Measurements from ENCODE around the gene KIRREL3. TPM values are rescaled to one million over a fixed set of nuclear protein-coding genes. Genes with fewer than 3 reads are reported as not detected.

The KIRREL3 gene
- total RNA-seq, 1 experiment from 2014 or later: 0.44 TPM

DNA sequence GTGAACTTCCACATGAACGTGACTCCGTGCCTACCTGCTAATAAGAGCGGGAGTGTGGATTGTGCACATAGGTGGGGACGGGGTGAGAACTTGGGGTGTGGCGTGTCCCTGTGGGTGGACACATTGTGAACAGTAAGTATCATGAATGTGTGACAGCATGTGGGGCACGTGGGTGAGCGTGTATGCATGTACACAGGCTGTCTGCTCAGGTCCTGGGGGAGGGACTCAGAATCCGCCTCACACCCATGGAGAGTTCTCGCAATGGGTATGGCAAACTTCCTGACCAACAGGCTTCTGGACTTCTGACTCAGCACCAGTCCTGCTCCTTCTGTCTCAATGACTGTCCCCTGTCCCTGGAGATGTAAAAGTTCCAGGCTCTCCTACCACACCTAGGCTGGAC, 422.1 kb downstream of the KIRREL3 start:
- no peaks in the 10 kb centered on the region for H3K4me1 ChIP-seq (ENCODE audit: insufficient read depth, low read length)
- BruUV-seq (replicated peaks): no TSS peak
- no peak overlapping the region for H3K9ac ChIP-seq (ENCODE audit: low read length)
- H3K9me3 ChIP-seq (ENCODE audit: low read length): no peaks in the 10 kb centered on the region
- H3K27me3 ChIP-seq (ENCODE audit: low read length): peaks cover 63% of the 10 kb centered on the region
- H3K4me3 ChIP-seq (ENCODE audit: low read length): no peak overlapping the region
- intact Hi-C loops (cut with micrococcal nuclease): no loop called here
- ChIA-PET POLR2A (ENCODE audit: unreplicated experiment) (no interaction called here), CTCF (no interaction called here)
- H3K27ac ChIP-seq (ENCODE audit: low read length): no peak overlapping the region
- H3K36me3 ChIP-seq (ENCODE audit: low read depth, low read length): no peaks in the 10 kb centered on the region
- H3K79me2 ChIP-seq (ENCODE audit: low read length): no peaks in the 10 kb centered on the region
- DNase-seq: no peak
- no peak overlapping the region for H2AFZ ChIP-seq (ENCODE audit: low read length)
- H3K9me2 ChIP-seq (replicated peaks; ENCODE audit: low read length): no peaks in the 10 kb centered on the region
- TF ChIP-seq, protein P1, sequence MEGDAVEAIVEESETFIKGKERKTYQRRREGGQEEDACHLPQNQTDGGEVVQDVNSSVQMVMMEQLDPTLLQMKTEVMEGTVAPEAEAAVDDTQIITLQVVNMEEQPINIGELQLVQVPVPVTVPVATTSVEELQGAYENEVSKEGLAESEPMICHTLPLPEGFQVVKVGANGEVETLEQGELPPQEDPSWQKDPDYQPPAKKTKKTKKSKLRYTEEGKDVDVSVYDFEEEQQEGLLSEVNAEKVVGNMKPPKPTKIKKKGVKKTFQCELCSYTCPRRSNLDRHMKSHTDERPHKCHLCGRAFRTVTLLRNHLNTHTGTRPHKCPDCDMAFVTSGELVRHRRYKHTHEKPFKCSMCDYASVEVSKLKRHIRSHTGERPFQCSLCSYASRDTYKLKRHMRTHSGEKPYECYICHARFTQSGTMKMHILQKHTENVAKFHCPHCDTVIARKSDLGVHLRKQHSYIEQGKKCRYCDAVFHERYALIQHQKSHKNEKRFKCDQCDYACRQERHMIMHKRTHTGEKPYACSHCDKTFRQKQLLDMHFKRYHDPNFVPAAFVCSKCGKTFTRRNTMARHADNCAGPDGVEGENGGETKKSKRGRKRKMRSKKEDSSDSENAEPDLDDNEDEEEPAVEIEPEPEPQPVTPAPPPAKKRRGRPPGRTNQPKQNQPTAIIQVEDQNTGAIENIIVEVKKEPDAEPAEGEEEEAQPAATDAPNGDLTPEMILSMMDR (conservative IDR thresholded peaks at IDR 0.05; ENCODE audit: low read depth, low read length): no peak
- TF ChIP-seq EZH2 (IDR thresholded peaks at IDR 0.05; ENCODE audit: low read length, unreplicated experiment): no peak
- H3K4me2 ChIP-seq (ENCODE audit: low read length): no peak overlapping the region
- ATAC-seq: no peak
- H4K20me1 ChIP-seq (ENCODE audit: low read length): no peaks in the 10 kb centered on the region
- H3F3A ChIP-seq (ENCODE audit: low read length, unreplicated experiment): no peaks in the 10 kb centered on the region

GRCh38 chr11:126578021-126578420, 422.5 kb downstream of the KIRREL3 start:
- H3K9ac ChIP-seq (ENCODE audit: low read length): no peak overlapping the region
- ATAC-seq (no peak), DNase-seq (no peak)
- peaks cover 64% of the 10 kb centered on the region for H3K27me3 ChIP-seq (ENCODE audit: low read length)
- no peak overlapping the region for H3K4me2 ChIP-seq (ENCODE audit: low read length)
- H3K36me3 ChIP-seq (ENCODE audit: low read depth, low read length): no peaks in the 10 kb centered on the region
- POLR2A ChIA-PET (ENCODE audit: unreplicated experiment): no interaction called here
- no peak overlapping the region for H2AFZ ChIP-seq (ENCODE audit: low read length)
- no peaks in the 10 kb centered on the region for H3K9me2 ChIP-seq (replicated peaks; ENCODE audit: low read length)
- no peaks in the 10 kb centered on the region for H4K20me1 ChIP-seq (ENCODE audit: low read length)
- no peaks in the 10 kb centered on the region for H3K4me1 ChIP-seq (ENCODE audit: insufficient read depth, low read length)
- no peak overlapping the region for H3K27ac ChIP-seq (ENCODE audit: low read length)
- CTCF ChIA-PET: no interaction called here
- TF ChIP-seq EZH2 (IDR thresholded peaks at IDR 0.05; ENCODE audit: low read length, unreplicated experiment) (no peak), EZH2phosphoT487 (IDR thresholded peaks at IDR 0.05; ENCODE audit: borderline replicate concordance, low read length) (no peak)
- TF ChIP-seq, protein P1 (conservative IDR thresholded peaks at IDR 0.05; ENCODE audit: low read depth, low read length): no peak
- intact Hi-C loops (cut with micrococcal nuclease): no loop called here
- H3K9me3 ChIP-seq (ENCODE audit: low read length): no peaks in the 10 kb centered on the region
- H3F3A ChIP-seq (ENCODE audit: low read length, unreplicated experiment): no peaks in the 10 kb centered on the region
- no peak overlapping the region for H3K4me3 ChIP-seq (ENCODE audit: low read length)
- H3K79me2 ChIP-seq (ENCODE audit: low read length): no peaks in the 10 kb centered on the region
- no TSS peak for BruUV-seq (replicated peaks)

DNA sequence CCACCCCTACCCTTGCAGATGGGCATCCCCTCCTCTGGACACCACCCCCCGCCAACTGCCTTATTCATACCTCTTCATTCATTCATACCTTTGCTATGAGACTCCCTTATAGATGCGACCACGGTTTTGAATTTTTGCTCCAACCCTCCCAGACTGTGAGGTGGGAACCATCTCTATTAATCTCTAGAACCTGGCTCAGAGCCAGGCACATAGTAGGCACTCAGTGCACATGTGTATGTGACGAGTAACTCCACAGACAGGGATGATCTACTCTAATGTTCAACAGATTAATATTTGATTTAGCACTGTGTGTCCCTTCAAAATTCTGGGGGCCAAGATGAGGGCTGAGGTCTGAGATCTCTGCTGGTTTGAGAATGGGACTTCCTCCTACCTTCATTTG, 424.7 kb downstream of the KIRREL3 start:
- CTCF ChIA-PET: no interaction called here
- H3K9me2 ChIP-seq (replicated peaks; ENCODE audit: low read length): no peaks in the 10 kb centered on the region
- intact Hi-C loops (cut with micrococcal nuclease): no loop called here

More for the DNA sequence above, 424.7 kb downstream of the KIRREL3 start:
- POLR2A ChIA-PET (ENCODE audit: unreplicated experiment): no interaction called here
- Histone ChIP-seq H3F3A (ENCODE audit: low read length, unreplicated experiment) (no peaks in the 10 kb centered on the region), H2AFZ (ENCODE audit: low read length) (no peak overlapping the region), H3K79me2 (ENCODE audit: low read length) (no peaks in the 10 kb centered on the region), H3K36me3 (ENCODE audit: low read depth, low read length) (no peaks in the 10 kb centered on the region), H3K9ac (ENCODE audit: low read length) (no peak overlapping the region), H3K27me3 (ENCODE audit: low read length) (peaks cover 86% of the 10 kb centered on the region), H3K9me3 (ENCODE audit: low read length) (no peaks in the 10 kb centered on the region), H3K4me1 (ENCODE audit: insufficient read depth, low read length) (no peaks in the 10 kb centered on the region), H3K4me2 (ENCODE audit: low read length) (no peak overlapping the region), H3K27ac (ENCODE audit: low read length) (no peak overlapping the region), H4K20me1 (ENCODE audit: low read length) (no peaks in the 10 kb centered on the region), H3K4me3 (ENCODE audit: low read length) (no peak overlapping the region)
- TF ChIP-seq, protein P1 (conservative IDR thresholded peaks at IDR 0.05; ENCODE audit: low read depth, low read length): no peak
- TF ChIP-seq EZH2 (IDR thresholded peaks at IDR 0.05; ENCODE audit: low read length, unreplicated experiment) (no peak), EZH2phosphoT487 (IDR thresholded peaks at IDR 0.05; ENCODE audit: borderline replicate concordance, low read length) (no peak)
- no TSS peak for BruUV-seq (replicated peaks)
- DNase-seq (no peak), ATAC-seq (no peak)

All from PC-3 (cell line).